ENCODE data around the gene CAP1.
A peak's percentile ranks its signal among the peaks of the same experiment; 100 is the strongest.
"Not testable (repeated sequence)": the region's sequence is repeated elsewhere in the genome, so short reads cannot be mapped to it uniquely, and the experiment has no call there.

Gene CAP1

GRCh38 chr1:40030528-40031135 lies 9.9 kb upstream of the CAP1 start:
- DNase-seq (ENCODE audit: low read depth, low spot score): no peak

GRCh38 chr1:40032240-40032891 lies 8.2 kb upstream of the CAP1 start:
- DNase-seq (ENCODE audit: low read depth, low spot score): peak; percentile 33

GRCh38 chr1:40034869-40035268 lies 5.7 kb upstream of the CAP1 start:
- no peak for DNase-seq (ENCODE audit: low read depth, low spot score)

- DNase-seq (ENCODE audit: low read depth, low spot score): no peak
These were observed 4.0 kb upstream of the CAP1 start for GRCh38 chr1:40036574-40036973.

- DNase-seq (ENCODE audit: low read depth, low spot score): not testable (repeated sequence)
These were observed 3.3 kb upstream of the CAP1 start for GRCh38 chr1:40037254-40037653.

- no peak for DNase-seq (ENCODE audit: low read depth, low spot score)
These were observed 1.8 kb upstream of the CAP1 start for GRCh38 chr1:40038697-40039096.

GRCh38 chr1:40039245-40039756 lies 1.2 kb upstream of the CAP1 start:
- peak; percentile 15 for DNase-seq (ENCODE audit: low read depth, low spot score)

- DNase-seq (ENCODE audit: low read depth, low spot score): peak; percentile 54
These were observed 595 bp upstream of the CAP1 start for GRCh38 chr1:40039757-40040510.

GRCh38 chr1:40041466-40041838 lies 923 bp downstream of the CAP1 start:
- no peak for DNase-seq (ENCODE audit: low read depth, low spot score)

GRCh38 chr1:40042341-40042740 lies 1.8 kb downstream of the CAP1 start:
- no peak for DNase-seq (ENCODE audit: low read depth, low spot score)

- no peak for DNase-seq (ENCODE audit: low read depth, low spot score)
These were observed 3.6 kb downstream of the CAP1 start for GRCh38 chr1:40044110-40044509.

GRCh38 chr1:40045182-40045581 lies 4.7 kb downstream of the CAP1 start:
- no peak for DNase-seq (ENCODE audit: low read depth, low spot score)

- DNase-seq (ENCODE audit: low read depth, low spot score): no peak
These were observed 5.2 kb downstream of the CAP1 start for GRCh38 chr1:40045766-40046165.

- no peak for DNase-seq (ENCODE audit: low read depth, low spot score)
These were observed 6.7 kb downstream of the CAP1 start for GRCh38 chr1:40047276-40047675.

GRCh38 chr1:40047769-40048168 lies 7.2 kb downstream of the CAP1 start:
- DNase-seq (ENCODE audit: low read depth, low spot score): no peak

GRCh38 chr1:40049725-40050124 lies 9.2 kb downstream of the CAP1 start:
- no peak for DNase-seq (ENCODE audit: low read depth, low spot score)

- DNase-seq (ENCODE audit: low read depth, low spot score): no peak
These were observed 10.3 kb downstream of the CAP1 start for GRCh38 chr1:40050863-40051262.

GRCh38 chr1:40053138-40053887 lies 12.8 kb downstream of the CAP1 start:
- no peak for DNase-seq (ENCODE audit: low read depth, low spot score)

- no peak for DNase-seq (ENCODE audit: low read depth, low spot score)
These were observed 16.2 kb downstream of the CAP1 start for GRCh38 chr1:40056519-40057309.

GRCh38 chr1:40057310-40058030 lies 16.9 kb downstream of the CAP1 start:
- DNase-seq (ENCODE audit: low read depth, low spot score): no peak

GRCh38 chr1:40058097-40058452 lies 17.5 kb downstream of the CAP1 start:
- DNase-seq (ENCODE audit: low read depth, low spot score): no peak
